Measurements from ENCODE around the gene IGIP. TPM values are rescaled to one million over a fixed set of nuclear protein-coding genes. Genes with fewer than 3 reads are reported as not detected.
"Not testable (repeated sequence)": the region's sequence is repeated elsewhere in the genome, so short reads cannot be mapped to it uniquely, and the experiment has no call there.

IGIP gene
- total RNA-seq, 1 donor from 2014 or later: 3.7 TPM

DNA sequence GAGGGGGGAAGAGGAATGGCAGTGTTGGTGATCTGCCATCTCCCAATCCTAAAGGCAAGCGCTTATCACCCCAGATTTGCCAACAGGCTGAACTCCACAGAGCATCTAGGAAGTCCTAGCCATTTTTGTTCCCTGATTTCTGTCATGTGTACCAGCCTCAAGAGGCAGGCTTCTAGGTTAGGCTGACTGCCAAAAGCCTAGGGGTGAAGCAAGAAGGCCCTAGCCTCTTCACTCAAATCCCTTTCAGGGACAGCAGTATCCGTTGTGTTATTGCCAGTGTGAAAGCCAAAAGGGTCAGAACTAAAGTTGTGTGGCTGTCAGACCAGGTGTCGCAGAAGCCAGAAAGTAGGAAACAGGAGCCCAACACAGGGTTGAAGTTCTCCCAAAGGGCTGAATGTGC is 14.7 kb downstream of the IGIP start:
- no peak for DNase-seq (ENCODE audit: extremely low read depth, low read depth, low spot score)

GRCh38 chr5:140141241-140141640 is 15.5 kb downstream of the IGIP start:
- no peak for DNase-seq (ENCODE audit: extremely low read depth, low read depth, low spot score)

GRCh38 chr5:140142246-140142645 is 16.5 kb downstream of the IGIP start:
- no peak for DNase-seq (ENCODE audit: extremely low read depth, low read depth, low spot score)

- no peak for DNase-seq (ENCODE audit: extremely low read depth, low read depth, low spot score)
Measured at GRCh38 chr5:140142856-140143255, 17.1 kb downstream of the IGIP start.

DNA sequence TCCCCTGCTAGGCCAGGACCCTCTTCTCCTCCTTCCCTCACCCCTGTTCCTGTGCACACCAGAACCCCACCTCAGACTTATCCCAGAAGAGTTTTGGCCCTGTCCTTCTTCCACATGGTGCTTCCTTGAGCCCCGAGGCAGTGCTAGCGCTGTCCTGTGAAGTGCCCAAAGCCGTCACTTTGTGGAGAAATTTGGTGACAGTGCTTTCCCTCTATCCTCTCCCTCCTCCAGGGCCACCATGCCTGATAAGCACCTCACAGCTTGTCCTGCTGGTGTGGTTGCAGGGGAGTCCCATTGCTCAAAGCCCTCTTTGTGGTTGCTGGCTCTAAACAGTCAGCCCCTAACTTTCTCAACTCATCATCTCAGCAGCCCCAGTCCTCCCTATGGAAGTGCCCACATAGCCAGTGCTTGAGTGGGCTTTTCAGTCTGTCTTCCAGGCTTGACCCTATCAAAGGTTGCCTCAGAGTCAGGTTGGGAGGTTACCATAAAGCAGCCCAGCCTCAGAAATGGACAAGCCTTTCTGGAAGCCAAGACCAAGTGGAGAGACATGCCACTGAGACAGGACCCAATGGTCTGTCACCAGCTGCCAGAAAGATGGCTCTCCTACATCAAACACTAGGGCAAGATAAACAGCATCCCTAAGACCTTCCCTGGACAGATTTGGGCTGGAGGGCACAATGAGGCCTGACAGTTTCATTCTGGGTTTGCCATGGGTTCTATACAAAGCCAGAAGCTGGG is 18.0 kb downstream of the IGIP start:
- DNase-seq (ENCODE audit: extremely low read depth, low read depth, low spot score): no peak

DNA sequence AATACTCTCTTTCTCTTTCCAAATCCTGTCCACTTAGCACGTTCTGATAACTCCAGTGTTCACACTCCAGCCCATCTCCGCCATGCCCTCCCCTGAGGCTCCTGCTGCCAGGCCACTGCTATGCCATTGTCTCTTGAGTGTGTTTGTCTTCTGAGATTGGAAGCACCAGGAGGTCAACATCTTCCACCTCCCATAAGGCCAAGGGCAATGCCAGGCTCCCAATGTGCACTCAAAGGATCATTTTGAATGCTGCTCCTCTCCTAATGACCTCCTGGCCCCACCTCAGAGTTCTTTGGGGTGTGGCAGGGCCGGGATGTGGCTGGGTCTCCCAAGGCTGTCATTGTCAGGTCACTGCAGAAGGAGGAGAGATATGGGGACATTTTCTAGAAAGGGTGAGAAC is 19.5 kb downstream of the IGIP start:
- DNase-seq (ENCODE audit: extremely low read depth, low read depth, low spot score): no peak

GRCh38 chr5:140145818-140146522 is 20.2 kb downstream of the IGIP start:
- no peak for DNase-seq (ENCODE audit: extremely low read depth, low read depth, low spot score)

- no peak for DNase-seq (ENCODE audit: extremely low read depth, low read depth, low spot score)
Measured at GRCh38 chr5:140146523-140146842, 20.7 kb downstream of the IGIP start.

DNA sequence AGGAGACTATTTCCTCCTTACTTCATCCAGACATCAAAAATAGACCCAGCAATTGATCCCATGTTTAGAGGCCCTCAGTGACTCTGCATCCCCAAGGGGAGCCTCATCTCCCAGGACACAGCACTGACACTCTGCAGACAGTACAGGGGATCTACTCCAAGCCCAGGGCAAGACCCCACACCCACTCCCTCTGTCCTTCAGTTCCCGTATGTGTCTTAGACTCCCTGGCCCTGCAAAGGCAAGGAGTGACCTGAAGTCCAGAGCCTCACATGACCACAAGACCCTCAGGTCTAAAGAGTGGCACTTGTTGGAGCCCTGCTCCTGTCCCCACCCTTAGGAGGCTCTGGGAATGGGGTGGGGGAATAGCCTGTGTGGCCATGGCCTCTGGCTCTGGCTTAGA is 21.7 kb downstream of the IGIP start:
- no peak for DNase-seq (ENCODE audit: extremely low read depth, low read depth, low spot score)

- DNase-seq (ENCODE audit: extremely low read depth, low read depth, low spot score): no peak
Measured at GRCh38 chr5:140148508-140148907, 22.8 kb downstream of the IGIP start.

- DNase-seq (ENCODE audit: extremely low read depth, low read depth, low spot score): no peak
Measured at GRCh38 chr5:140150201-140150600, 24.5 kb downstream of the IGIP start.

- no peak for DNase-seq (ENCODE audit: extremely low read depth, low read depth, low spot score)
Measured at GRCh38 chr5:140151144-140152021, 25.6 kb downstream of the IGIP start.

DNA sequence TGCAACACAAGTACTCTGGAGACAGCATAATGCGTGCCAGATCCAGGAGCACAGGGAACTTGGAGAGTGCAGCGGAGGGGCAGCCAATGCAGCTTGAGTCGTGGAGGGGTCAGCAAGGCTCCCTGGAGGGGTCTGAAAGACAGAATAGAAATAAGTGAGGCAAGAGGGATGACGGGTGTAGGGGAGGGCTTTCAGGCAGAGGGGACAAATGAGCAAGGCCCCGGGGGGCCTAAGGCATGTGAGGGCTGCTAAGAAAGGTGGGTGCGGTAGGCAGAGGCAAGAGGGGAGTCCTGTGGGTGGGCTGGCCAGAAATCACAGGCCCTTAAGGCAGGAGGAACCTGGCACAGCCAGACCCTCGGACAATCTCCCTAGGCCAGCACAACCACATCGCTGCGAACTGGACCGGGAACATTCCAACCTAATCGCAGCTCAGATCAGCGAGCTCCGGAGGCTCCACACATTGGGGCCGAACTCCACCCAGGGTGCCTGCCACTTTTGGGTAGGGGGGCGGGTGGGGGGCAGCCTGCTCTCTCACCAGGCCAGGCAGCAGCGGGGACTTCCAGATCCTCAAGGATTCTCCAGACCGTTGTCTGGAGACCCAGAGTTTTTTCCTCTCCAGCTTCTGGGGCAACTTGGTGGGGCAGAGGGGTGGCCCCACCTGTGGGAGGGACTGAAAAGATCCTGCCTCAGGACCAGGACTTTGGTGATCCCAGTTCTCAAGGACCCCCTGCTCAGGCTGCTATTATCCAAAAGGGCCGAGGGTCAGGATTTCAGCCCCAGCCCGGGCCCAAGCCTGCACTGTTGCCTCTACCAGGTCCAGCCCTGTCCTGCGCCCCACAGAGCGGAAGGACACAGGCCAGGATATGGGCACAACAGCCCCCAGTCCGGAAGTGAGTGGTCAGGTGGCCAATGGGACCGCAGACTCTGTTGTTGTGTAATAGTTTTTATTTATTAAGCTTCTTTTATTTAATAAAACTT is 26.6 kb downstream of the IGIP start:
- DNase-seq (ENCODE audit: extremely low read depth, low read depth, low spot score): no peak

DNA sequence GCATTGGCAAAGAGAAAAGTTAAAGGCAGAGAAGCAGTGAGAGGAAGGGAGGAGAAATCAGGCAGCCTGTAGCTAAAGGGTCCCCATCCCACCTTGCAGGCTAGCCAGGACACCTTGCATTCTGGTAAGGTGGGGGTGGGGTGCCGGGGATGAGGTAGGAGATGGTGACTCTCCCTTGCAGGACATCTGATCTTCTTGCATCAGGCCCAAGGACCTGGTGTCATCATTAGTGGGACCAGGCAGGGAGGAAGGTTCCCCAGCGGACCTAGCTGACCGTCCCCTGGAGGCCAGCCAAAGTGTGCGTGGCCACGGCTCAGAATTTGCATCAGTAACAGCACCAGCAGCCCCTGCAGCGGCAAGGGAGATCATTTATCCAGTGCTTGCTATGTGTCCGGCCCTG is 27.5 kb downstream of the IGIP start:
- no peak for DNase-seq (ENCODE audit: extremely low read depth, low read depth, low spot score)

- DNase-seq (ENCODE audit: extremely low read depth, low read depth, low spot score): no peak
Measured at GRCh38 chr5:140153905-140154304, 28.2 kb downstream of the IGIP start.

- not testable (repeated sequence) for DNase-seq (ENCODE audit: extremely low read depth, low read depth, low spot score)
Measured at GRCh38 chr5:140154710-140155381, 29.1 kb downstream of the IGIP start.

DNA sequence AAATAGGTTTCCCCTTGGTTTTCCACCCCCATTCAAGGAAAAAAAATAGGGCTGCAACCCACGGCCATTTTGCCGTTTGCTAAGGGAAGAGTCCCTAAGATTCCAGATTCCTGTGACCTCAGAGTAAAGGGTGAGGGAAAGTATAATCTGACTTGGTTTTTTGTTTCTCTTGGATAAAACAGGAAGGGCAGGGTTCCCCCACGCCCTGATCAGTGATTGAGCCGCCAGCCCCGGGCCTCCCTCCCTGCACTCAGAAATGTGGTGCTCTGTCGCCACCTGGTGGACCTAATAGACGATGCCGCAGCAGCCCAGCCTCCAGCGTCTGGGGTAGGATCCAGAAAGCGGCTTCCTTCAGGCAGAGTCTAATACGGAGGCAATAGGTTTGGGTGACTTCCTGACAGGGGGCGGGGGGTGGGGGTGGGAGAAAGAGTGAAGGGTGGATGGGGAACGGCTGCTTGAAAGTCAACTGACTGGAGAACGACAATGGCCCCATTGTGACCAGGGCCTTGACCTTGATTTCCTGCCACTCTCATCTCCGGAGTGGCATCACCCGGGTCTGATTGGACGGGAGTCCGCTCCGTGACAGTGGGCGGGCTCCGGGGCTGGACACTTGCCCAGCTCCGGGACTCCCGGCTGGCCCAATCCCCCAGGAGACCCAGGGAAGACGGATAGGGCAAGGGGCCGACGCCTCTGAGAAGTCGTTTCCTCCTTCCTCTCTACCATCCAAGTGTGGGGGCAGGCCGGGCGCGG is 31.5 kb downstream of the IGIP start:
- DNase-seq (ENCODE audit: extremely low read depth, low read depth, low spot score): peak; percentile 45

GRCh38 chr5:140159014-140159927 is 33.5 kb downstream of the IGIP start:
- no peak for DNase-seq (ENCODE audit: extremely low read depth, low read depth, low spot score)

All from glomerular endothelial cell (primary cell).